Cerebellar nuclear complex (tissue), 1 donor: Measurements from ENCODE around the gene KRT81.
"Not testable (repeated sequence)": the region's sequence is repeated elsewhere in the genome, so short reads cannot be mapped to it uniquely, and the experiment has no call there.

Experiments used
- DNase-seq, 2 experiments: peaks; one replicate each; lab custom pipeline; 2025; lab: John Stamatoyannopoulos, UW

Gene KRT81

GRCh38 chr12:52241205-52241842, 50.0 kb downstream of the KRT81 start:
- no peak for DNase-seq

GRCh38 chr12:52240247-52240646, 51.1 kb downstream of the KRT81 start:
- DNase-seq: not testable (repeated sequence)

- DNase-seq: no peak
Observed at GRCh38 chr12:52239767-52240166, 51.6 kb downstream of the KRT81 start.

GRCh38 chr12:52238916-52239646, 52.3 kb downstream of the KRT81 start:
- no peak for DNase-seq

- no peak for DNase-seq
Observed at GRCh38 chr12:52238207-52238840, 53.0 kb downstream of the KRT81 start.

- DNase-seq: no peak
Observed at GRCh38 chr12:52236386-52237050, 54.8 kb downstream of the KRT81 start.
